Stimulated activated CD4-positive, alpha-beta T cell treated with anti-CD3 and anti-CD28 coated beads, Interleukin-12 subunit alpha, Interleukin-12 subunit beta, amount 100 ng/mL, for 48 hours (primary cell): ENCODE results near the gene SUCLA2.
"Not testable (repeated sequence)": the region's sequence is repeated elsewhere in the genome, so short reads cannot be mapped to it uniquely, and the experiment has no call there.

Experiments used
- DNase-seq, 3 donors: peaks; one replicate each; pipeline ENCODE4 v3.0.0-alpha.2; 2020; ENCODE audit warnings: low read depth in 2 of 3, low spot score in 1 of 3

Gene SUCLA2

DNA sequence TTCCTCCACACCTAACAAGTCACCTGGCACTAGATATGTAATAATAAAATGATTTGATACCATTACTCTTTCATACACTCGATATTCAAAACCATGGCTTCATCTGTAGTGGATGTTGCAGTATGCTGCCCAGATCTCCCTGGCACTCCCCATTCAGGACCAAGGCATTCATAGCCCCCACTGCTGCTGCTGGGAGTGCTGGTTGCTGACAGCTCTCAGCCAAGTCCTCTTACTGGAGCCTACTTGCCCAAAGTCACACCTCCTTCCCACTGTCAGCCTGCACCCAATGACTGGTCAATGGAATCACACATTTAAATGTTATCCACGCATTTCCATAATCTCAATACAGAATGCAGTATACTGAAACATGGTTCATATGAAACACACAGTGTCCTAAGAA is 3.7 kb downstream of the SUCLA2 start:
- DNase-seq = no peak

- DNase-seq = no peak
Observed at GRCh38 chr13:47991859-47992258, 9.2 kb downstream of the SUCLA2 start.

- no peak for DNase-seq
Observed at GRCh38 chr13:47990920-47991466, 10.1 kb downstream of the SUCLA2 start.

DNA sequence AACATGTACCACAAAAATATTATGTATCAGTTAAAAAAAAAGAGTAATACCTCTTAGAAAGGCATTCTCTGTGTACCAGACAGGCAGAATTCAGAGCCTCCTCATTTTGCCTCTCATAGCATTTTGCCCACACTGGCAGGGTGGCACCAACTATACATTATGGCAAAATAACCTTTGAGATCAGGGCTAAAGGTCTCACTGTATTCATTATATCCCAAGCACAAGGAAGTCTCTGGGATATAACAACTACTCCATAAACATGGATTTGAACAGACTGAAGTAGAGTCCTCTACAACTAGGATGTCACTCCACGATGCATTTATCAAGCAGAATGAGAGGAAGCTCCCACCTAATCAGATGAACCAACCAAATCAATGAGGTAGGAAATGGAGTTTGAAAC is 10.6 kb downstream of the SUCLA2 start:
- DNase-seq = no peak

- DNase-seq = no peak
Observed at GRCh38 chr13:47983070-47983469, 18.0 kb downstream of the SUCLA2 start.

DNA sequence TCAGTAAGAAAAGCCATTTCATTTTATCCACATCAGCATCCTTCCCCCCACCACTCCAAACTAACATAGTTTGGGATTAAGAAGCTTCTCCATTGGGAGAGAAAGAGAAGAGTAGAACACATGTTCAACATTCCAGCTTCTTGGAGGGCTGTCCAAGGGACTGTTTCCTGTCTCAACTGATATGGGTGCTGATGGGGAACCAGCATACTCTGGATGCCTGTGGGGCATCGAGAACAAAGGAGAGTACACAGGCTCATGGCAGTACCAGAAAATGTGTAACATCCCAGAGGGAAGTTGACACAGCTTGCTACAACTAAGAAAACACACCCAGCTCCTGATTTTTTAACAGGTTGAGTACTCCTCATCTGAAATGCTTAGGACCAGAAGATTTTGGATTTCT is 24.7 kb downstream of the SUCLA2 start:
- no peak for DNase-seq

DNA sequence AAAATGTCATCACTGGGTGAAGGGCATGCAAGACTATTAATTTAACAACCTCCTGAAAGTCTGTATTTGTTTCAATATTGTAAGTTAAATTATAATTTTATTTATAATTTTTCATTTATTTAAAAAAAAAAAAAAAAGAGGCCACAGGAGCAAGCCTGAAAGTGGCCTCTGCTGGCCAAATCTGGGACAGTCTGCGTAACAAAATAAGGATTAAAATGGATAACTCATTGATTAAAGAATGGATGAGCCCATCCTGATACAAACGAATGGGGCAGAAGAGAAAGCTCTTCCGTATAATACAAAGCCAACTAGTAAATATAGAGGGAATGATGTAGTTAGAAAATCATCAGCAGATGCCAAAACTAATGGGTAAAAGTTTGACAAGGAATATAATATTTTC is 36.2 kb downstream of the SUCLA2 start:
- DNase-seq = no peak

- no peak for DNase-seq
Observed at GRCh38 chr13:47962237-47962636, 38.8 kb downstream of the SUCLA2 start.

GRCh38 chr13:47959468-47960247 is 41.4 kb downstream of the SUCLA2 start:
- no peak for DNase-seq

- no peak for DNase-seq
Observed at GRCh38 chr13:47957073-47957472, 44.0 kb downstream of the SUCLA2 start.

- DNase-seq = no peak
Observed at GRCh38 chr13:47955836-47956235, 45.2 kb downstream of the SUCLA2 start.

GRCh38 chr13:47949799-47950198 is 51.3 kb downstream of the SUCLA2 start:
- DNase-seq = no peak

DNA sequence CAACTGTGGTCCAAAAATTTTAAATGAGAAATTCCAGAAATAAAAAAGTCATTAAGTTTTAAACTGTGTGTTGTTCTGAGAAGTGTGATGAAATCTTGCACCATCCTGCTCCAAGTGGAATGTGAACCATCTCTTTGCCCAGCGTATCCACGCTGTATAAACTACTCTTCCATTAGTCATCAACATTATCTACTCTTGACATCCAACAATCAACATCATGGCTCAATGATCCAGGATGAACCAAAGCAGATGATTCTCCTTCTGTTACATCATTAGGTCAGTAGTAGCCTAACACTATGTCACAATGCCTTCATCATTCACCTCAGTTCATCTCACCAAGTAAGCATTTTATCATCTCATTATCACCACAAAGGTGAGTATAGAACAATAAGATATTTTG is 55.3 kb downstream of the SUCLA2 start:
- no peak for DNase-seq

DNA sequence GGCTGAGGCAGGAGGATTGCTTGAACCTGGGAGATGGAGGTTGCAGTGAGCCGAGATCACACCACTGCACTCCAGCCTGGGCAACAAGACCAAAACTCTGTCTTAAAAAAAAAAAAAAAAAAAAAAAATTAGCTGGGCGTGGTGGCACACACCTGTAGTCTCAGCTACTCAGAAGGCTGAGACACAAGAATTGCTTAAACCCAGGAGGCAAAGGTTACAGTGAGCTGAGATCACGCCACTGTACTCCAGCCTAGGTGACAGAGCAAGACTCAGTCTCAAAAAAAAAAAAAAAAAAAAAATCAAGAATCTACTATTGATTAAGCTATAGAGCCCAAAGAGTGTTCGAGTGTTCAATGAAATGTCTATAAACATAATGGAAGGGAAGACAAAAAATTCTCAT is 55.9 kb downstream of the SUCLA2 start:
- not testable (repeated sequence) for DNase-seq

DNA sequence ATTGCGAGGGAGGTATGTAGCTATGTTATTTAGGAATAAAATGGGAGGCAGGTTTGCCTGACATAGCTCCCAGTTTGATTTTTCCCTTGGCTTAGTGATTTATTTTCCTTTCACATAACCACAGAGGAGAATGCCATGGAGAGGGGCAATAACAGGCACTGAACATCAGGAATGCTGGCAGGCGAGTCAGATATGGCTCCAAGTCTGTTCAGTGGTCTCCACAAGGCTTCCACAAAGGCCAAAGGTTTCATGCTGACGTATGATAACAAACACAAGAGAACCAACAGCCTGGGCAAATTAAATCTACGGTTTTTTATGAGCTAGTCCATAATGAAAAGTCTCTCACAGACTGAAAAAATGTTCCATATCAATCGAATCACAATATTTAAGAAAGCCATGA is 66.7 kb downstream of the SUCLA2 start:
- no peak for DNase-seq

DNA sequence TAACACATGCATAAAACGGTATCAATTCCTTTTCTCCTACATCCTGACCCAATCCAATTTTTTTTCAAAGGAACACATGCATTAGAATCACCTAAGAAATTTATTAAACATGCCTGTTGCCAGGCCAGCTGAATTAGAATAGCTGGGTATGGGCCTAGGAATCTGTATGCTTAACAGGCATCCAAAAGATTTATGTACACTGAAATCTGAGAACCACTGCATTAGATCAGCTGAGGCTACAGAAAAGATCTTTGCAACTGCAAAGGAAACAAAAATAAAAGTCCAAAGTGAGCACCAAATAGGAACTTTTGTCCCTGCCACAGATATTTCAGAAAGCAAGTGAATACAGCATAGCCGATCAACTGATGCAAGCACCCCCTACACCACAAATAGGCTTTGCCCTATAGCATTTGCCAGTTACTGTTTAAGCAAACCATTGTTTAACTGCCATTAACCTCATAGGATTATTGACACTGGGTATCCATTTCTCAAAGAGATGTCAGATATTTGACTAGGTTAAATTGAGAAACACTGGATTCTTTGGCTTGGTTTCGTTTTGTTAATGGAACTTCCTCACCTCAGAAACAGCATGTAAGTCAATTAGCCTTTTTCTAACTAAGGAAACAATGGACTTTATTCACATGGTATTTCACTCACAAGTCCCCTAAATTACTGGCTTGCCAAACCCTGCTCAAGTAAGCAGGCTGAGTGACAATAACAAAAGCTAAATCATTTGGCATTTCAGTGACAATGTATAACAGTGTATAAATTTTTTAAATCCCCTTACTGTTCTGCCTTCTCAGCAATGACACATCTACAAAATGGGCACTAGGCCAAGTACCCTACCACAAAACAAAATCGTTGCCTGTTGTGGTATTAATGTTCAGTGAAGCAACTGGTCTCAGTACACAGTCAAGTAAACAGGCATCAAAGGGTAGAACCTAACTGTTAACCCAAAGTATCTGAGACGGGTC is 67.8 kb downstream of the SUCLA2 start:
- no peak for DNase-seq

DNA sequence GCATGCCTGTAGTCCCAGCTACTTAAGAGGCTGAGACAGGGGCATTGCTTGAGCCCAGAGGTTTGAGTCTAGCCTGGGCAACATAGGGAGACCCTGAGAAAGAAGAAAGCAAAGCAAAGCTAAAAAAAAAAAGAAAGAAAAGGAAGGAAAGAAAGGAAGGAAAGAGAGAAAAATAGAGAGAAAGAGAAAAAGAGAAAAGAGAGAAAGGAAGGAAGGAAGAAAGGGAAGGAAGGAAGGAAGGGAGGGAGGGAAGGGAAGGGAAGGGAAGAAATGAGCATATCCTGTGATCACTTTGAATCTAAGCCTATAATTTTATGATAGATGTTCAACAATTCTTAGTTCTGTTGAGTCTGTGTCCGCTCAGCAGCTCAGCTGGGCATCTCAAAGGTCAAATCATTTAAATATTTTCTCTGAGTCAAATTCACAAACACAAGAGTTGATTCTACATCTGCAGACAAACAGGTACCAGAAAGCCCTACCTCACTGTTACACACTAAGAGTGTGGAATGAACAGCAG is 70.4 kb downstream of the SUCLA2 start:
- DNase-seq = no peak

DNA sequence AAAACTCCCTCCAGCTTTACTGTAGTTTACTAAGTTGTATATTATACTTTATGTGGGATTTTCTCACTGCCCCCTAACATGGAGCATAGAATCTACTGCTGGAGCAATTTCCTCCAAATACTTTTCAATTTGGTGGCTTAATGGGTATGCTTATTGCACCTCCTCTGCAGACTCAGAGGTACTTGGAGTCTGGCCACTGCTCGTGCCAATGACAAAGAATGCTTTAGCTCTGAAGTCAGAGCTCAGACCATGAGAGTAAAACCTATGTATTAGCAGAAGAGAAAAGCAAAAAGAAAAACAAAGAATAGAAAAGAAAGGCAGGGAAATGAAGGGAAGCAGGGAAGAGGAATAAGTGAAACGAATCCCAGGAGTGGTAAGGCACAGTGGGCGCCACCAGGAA is 71.9 kb downstream of the SUCLA2 start:
- no peak for DNase-seq

- DNase-seq = no peak
Observed at GRCh38 chr13:47917022-47917574, 84.0 kb downstream of the SUCLA2 start.

- DNase-seq = no peak
Observed at GRCh38 chr13:47908197-47908902, 92.7 kb downstream of the SUCLA2 start.

GRCh38 chr13:47904891-47905290 is 96.2 kb downstream of the SUCLA2 start:
- no peak for DNase-seq
